PC-9 (cell line): ENCODE data around the gene GALNT9. TPM values are rescaled to one million over a fixed set of nuclear protein-coding genes. Genes with fewer than 3 reads are reported as not detected.

Source experiments
- BruUV-seq: library from RNA; stranded (reverse); fragments of 400-500 nt; replicated peaks from 2 replicates; lab custom pipeline; 2021; lab: Mats Ljungman, UMichigan
- CTCF ChIA-PET: fragments of 300-600 bp; sonication (Branson Sonifier 250); formaldehyde crosslinking; loops from one replicate; lab custom pipeline; 2022; ENCODE audit warnings: antibody characterized with exemption; lab: Charles Lee
- POLR2A ChIA-PET: fragments of 300-600 bp; sonication (Branson Sonifier 250); formaldehyde crosslinking; loops from one replicate; lab custom pipeline; 2022; ENCODE audit warnings: antibody characterized with exemption; ENCODE audit not compliant: unreplicated experiment; lab: Charles Lee
- DNase-seq, 2 experiments: peaks; one replicate each; pipeline versions ENCODE4 v3.0.0 to v3.0.0-alpha.2; 2015 to 2022; ENCODE audit warnings: mixed read lengths in 1 of 2
- H2AFZ ChIP-seq: fragments of 200-600 bp; sonication (generic); 2 replicates; pipeline ENCODE4 v1.8.1; 2017; ENCODE audit warnings: antibody characterized with exemption
- H3F3A ChIP-seq: fragments of 200-600 bp; sonication (generic); 2 replicates; pipeline ENCODE4 v1.8.1; 2017; ENCODE audit warnings: antibody characterized with exemption, mild to moderate bottlenecking, low read depth; ENCODE audit not compliant: insufficient read depth
- H3K27ac ChIP-seq: fragments of 200-600 bp; sonication (generic); 2 replicates; pipeline ENCODE4 v1.6.1; 2016; ENCODE audit warnings: mixed run types
- H3K27me3 ChIP-seq: fragments of 200-600 bp; sonication (generic); 2 replicates; pipeline ENCODE4 v1.6.1; 2016; ENCODE audit warnings: low read depth, mixed run types; ENCODE audit not compliant: insufficient read depth
- H3K36me3 ChIP-seq: fragments of 200-600 bp; sonication (generic); 2 replicates; pipeline ENCODE4 v1.6.1; 2016; ENCODE audit warnings: low read depth, mixed run types
- H3K4me1 ChIP-seq: fragments of 200-600 bp; sonication (generic); replicated peaks from 2 replicates; pipeline ENCODE4 v1.6.1; 2016; ENCODE audit warnings: mixed run types; ENCODE audit not compliant: insufficient read depth
- H3K4me2 ChIP-seq: fragments of 200-600 bp; sonication (generic); 2 replicates; pipeline ENCODE4 v1.6.1; 2017; ENCODE audit warnings: mixed run types
- H3K4me3 ChIP-seq: fragments of 200-600 bp; sonication (generic); 2 replicates; pipeline ENCODE4 v1.6.1; 2016; ENCODE audit warnings: mixed run types
- H3K79me2 ChIP-seq: fragments of 200-600 bp; sonication (generic); 2 replicates; pipeline ENCODE4 v1.6.1; 2017; ENCODE audit warnings: low read depth, mixed run types
- H3K9me2 ChIP-seq: fragments of 200-600 bp; sonication (generic); 2 replicates; pipeline ENCODE4 v1.8.1; 2017; ENCODE audit warnings: mild to moderate bottlenecking; ENCODE audit not compliant: insufficient read depth
- H3K9me3 ChIP-seq: fragments of 200-600 bp; sonication (generic); 2 replicates; pipeline ENCODE4 v1.8.1; 2016; ENCODE audit warnings: low read depth; ENCODE audit not compliant: insufficient read depth
- H4K20me1 ChIP-seq: fragments of 200-600 bp; sonication (generic); 2 replicates; pipeline ENCODE4 v1.8.1; 2017; ENCODE audit not compliant: insufficient read depth
- EZH2 ChIP-seq: fragments of 200-600 bp; sonication (generic); IDR thresholded peaks from 2 replicates; pipeline ENCODE4 v1.8.0; 2017; ENCODE audit warnings: antibody characterized with exemption, low read depth
- intact Hi-C: fragments of 100-400 bp; cut with micrococcal nuclease; formaldehyde crosslinking; loops from one replicate; pipeline ENCODE4 v1.10.0; 2022; ENCODE audit not compliant: unreplicated experiment
- total RNA-seq: library from RNA; stranded (reverse); gene quantifications from 2 replicates; pipeline ENCODE4 v1.2.3, GENCODE V29; 2021
- TF ChIP-seq, protein P1 (sequence below): fragments of 200-600 bp; sonication (generic); conservative IDR thresholded peaks from 2 replicates; pipeline ENCODE4 v1.6.1; 2017; ENCODE audit warnings: mixed run types, antibody characterized with exemption, mild to moderate bottlenecking, moderate library complexity

The GALNT9 gene
- total RNA-seq, 1 experiment from 2014 or later: 11.2 TPM

DNA sequence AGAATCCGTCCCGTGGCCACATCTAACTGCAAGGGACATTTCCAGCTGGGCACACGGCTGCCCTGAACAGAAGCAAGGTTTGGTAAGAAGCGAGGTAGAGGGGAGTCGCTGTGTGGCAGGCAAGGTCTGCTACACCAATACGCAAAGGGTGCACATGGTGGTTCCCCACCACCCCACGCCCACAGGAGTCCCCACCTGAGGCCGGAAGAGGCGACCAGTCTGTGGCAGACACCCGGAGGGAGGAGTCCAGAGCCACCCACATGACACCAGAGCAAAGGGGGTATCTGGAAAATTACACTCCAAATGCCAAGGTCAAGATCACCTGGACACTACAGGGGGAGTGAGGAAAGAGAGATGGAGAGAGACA, 47.1 kb upstream of the GALNT9 start:
- POLR2A ChIA-PET: no interaction called here
- Histone ChIP-seq H3K4me1 (no peaks in the 10 kb centered on the region), H3K27ac (no peak overlapping the region), H3K9me2 (no peaks in the 10 kb centered on the region), H3K4me2 (no peak overlapping the region), H3K4me3 (no peak overlapping the region), H3K79me2 (no peaks in the 10 kb centered on the region), H4K20me1 (no peaks in the 10 kb centered on the region), H3K36me3 (no peaks in the 10 kb centered on the region), H3K27me3 (peaks cover 90% of the 10 kb centered on the region), H2AFZ (no peak overlapping the region), H3K9me3 (no peaks in the 10 kb centered on the region), H3F3A (no peaks in the 10 kb centered on the region)
- intact Hi-C loops: no loop called here
- CTCF ChIA-PET: no interaction called here
- BruUV-seq: no TSS peak
- DNase-seq: no peak
- TF ChIP-seq, protein P1, sequence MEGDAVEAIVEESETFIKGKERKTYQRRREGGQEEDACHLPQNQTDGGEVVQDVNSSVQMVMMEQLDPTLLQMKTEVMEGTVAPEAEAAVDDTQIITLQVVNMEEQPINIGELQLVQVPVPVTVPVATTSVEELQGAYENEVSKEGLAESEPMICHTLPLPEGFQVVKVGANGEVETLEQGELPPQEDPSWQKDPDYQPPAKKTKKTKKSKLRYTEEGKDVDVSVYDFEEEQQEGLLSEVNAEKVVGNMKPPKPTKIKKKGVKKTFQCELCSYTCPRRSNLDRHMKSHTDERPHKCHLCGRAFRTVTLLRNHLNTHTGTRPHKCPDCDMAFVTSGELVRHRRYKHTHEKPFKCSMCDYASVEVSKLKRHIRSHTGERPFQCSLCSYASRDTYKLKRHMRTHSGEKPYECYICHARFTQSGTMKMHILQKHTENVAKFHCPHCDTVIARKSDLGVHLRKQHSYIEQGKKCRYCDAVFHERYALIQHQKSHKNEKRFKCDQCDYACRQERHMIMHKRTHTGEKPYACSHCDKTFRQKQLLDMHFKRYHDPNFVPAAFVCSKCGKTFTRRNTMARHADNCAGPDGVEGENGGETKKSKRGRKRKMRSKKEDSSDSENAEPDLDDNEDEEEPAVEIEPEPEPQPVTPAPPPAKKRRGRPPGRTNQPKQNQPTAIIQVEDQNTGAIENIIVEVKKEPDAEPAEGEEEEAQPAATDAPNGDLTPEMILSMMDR: no peak
- no peak for TF ChIP-seq EZH2

DNA sequence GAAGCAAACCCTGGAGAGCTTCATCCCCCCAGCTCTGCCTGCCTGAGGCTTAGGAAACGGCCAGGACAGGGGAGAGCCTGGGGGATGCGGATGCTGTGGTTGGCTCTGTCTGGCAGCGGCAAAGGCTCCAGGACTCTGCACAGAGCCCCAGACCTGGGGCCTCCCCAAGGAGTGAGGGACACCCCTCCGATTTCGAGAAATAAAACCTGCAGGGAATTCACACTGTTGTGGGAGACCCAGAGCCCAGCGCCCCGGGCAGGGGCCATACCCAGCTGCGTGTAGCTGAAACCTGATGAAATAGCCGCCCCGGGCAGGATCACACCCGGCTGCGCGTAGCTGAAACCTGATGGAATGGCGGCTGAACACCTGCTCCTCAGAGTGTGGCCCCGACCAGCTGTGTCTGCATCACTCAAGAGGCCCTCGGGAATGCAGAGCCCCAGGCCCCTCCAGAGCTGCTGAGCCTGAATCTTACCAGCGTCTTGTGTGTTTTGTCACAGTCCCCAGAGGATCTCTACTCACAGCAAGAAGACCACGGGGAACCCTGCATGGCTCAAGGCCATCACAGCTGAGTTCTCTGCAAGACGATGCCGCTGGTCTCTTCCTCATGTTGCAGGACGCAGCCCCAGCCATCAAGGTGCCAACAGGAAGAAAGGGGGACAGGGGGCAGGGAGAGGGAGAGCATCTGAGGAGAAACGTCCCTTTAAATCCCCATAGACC, 46.5 kb upstream of the GALNT9 start:
- Histone ChIP-seq H3K9me2 (no peaks in the 10 kb centered on the region), H3F3A (no peaks in the 10 kb centered on the region), H3K9me3 (no peaks in the 10 kb centered on the region), H3K27me3 (peaks cover 90% of the 10 kb centered on the region), H3K4me2 (no peak overlapping the region), H3K36me3 (no peaks in the 10 kb centered on the region), H3K79me2 (no peaks in the 10 kb centered on the region), H3K27ac (no peak overlapping the region), H4K20me1 (no peaks in the 10 kb centered on the region), H3K4me3 (no peak overlapping the region), H2AFZ (no peak overlapping the region), H3K4me1 (no peaks in the 10 kb centered on the region)
- TF ChIP-seq, protein P1: no peak
- TF ChIP-seq EZH2: 0 out of 2 replicates have a peak, but pooled peaks have one; percentile 78
- ChIA-PET POLR2A (no interaction called here), CTCF (no interaction called here)
- intact Hi-C loops: no loop called here
- DNase-seq: no peak
- BruUV-seq: no TSS peak

DNA sequence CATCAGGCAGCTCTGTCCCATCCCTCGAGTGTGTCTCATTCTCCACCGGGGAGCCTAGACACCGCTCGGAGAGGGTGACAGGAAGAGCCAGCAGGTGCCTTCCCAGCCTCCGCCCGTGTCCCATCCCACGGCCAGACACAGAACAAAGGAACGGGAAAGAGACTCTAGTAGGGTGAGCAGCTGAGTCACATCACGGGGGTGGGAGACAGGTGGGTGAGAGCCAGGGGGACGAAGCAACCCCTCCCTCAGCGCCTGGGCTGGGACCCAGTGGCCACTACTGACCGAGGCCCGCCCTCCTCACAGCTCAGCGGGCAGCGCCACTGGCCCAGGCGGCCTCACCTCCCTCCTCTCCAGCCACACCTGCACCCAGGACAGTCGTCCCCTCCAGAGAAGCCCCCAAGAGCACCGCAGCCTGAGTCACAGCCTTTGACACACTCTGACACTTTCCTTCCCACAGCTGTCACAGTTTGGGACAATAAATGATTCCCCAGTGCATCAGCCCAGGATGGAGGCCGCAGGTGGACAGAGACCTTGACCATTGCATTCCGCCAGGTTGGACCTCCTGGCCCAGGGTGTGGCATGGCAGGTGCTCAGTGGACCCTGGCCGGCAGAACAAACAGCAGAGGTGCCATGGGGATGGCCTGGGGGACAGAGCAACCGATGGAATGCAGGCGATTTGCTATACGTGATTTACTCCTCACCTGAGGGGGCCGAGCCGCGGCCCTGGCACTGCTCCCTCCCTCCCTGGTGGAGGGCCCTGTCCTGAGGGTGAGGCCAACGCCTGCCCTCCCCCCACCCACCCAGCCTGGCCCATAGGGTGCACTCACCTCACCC, 45.4 kb upstream of the GALNT9 start:
- no peaks in the 10 kb centered on the region for H3K4me1 ChIP-seq
- H3K9me2 ChIP-seq: no peaks in the 10 kb centered on the region
- POLR2A ChIA-PET: no interaction called here
- no peaks in the 10 kb centered on the region for H3K79me2 ChIP-seq
- no peak overlapping the region for H2AFZ ChIP-seq
- intact Hi-C loops: no loop called here
- no peaks in the 10 kb centered on the region for H3K36me3 ChIP-seq
- no peak overlapping the region for H3K27ac ChIP-seq
- H3F3A ChIP-seq: no peaks in the 10 kb centered on the region
- no peaks in the 10 kb centered on the region for H4K20me1 ChIP-seq
- TF ChIP-seq, protein P1: no peak
- TF ChIP-seq EZH2: no peak
- CTCF ChIA-PET: no interaction called here
- H3K9me3 ChIP-seq: no peaks in the 10 kb centered on the region
- DNase-seq: no peak
- peaks cover 90% of the 10 kb centered on the region for H3K27me3 ChIP-seq
- H3K4me3 ChIP-seq: no peak overlapping the region
- BruUV-seq: no TSS peak
- no peak overlapping the region for H3K4me2 ChIP-seq
